NCI-H82 (cell line): ENCODE measurements around the gene HOXA3.

ENCODE experiments used
- DNase-seq: peaks from one replicate; lab custom pipeline; 2025; lab: John Stamatoyannopoulos, UW

The HOXA3 gene

DNA sequence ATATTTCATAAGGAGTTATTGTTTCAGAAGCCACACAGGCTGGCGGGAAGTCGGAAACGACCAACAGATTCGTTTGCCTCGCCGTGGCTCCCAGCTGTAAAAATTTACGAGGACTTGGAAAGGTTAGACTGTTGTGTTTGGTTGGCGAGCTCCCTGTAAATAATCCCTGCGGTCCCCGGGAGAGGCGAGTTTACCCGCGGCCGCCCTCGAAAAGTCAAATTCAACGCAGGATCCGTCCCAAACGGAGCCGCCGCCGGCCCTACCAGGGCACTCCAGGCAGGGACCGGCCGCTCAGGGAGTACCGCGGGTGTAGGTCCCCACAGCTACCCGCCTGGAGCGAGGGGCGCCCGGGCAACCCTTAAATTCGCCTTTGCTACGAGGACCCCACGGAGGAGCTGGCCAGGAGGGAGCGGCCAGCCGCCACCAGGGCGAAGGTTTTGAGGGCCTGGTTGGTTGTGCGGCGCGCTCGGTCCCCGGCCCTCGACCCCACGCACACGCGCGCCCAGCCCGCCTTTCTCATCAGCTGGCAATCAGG lies 13.7 kb upstream of the HOXA3 start:
- DNase-seq, result no peak

DNA sequence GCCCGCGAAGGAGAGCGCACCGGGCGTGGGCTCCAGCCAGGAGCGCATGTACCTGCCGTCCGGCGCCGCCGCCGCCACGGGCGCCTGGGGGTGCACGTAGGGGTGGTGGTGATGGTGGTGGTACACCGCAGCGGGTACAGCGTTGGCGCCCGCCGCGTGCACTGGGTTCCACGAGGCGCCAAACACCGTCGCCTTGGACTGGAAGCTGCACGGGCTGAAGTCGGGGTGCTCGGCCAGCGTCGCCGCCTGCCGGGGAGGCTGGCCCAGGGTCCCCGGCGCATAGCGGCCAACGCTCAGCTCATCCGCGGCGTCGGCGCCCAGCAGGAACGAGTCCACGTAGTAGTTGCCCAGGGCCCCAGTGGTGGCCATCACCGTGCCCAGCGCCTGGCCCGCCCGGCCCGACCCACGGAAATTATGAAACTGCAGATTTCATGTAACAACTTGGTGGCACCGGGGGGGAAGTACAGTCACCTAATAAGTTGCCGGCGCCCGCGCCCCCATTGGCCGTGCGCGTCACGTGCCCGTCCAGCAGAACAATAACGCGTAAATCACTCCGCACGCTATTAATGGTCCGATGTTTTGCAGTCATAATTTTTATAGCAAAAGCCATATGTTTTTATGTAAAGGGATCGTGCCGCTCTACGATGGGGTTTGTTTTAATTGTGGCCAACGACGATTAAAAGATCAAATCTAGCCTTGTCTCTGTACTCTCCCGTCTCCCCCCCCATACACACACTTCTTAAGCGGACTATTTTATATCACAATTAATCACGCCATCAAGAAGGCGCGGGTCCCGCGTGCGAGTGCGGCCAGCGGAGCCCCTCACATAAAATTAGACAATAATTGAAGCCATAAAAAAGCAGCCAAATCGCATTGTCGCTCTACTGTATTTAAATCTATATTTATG lies 13.0 kb upstream of the HOXA3 start, which contains the start of gene HOXA9:
Gene HOXA9, minus strand, starts transcription at position 449 of the 907 bp plus-strand sequence. Its CDS starts 80 bp downstream, at position 369.
- peak; percentile 73 for DNase-seq

DNA sequence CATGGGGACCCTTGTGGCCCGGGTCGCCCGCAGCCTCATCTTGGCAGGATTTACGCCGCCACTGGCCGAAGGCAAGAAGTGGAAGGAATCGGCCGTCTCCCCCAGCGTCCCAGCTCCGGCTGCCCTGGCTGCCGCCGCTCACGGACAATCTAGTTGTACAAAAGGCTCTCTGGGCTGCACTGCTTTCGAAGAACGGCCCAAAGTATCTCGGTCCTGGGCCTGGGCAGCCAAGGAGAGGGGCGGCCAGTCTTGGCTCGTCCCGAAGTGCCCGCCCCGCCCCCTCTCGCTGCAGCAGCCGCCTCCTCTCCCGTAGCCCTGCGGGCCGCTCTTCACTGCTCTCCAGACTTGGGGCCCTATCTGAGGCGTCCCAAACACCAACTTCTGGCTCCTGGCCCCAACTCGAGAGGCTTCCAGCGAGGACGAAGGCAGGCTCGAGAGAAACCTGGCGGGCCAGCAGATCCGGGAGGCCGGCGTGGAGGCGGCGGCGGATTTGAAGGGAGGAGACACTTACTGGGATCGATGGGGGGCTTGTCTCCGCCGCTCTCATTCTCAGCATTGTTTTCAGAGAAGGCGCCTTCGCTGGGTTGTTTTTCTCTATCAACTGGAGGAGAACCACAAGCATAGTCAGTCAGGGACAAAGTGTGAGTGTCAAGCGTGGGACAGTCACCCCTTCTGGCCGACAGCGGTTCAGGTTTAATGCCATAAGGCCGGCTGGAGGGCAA lies 12.1 kb upstream of the HOXA3 start:
- peak; percentile 29 for DNase-seq

DNA sequence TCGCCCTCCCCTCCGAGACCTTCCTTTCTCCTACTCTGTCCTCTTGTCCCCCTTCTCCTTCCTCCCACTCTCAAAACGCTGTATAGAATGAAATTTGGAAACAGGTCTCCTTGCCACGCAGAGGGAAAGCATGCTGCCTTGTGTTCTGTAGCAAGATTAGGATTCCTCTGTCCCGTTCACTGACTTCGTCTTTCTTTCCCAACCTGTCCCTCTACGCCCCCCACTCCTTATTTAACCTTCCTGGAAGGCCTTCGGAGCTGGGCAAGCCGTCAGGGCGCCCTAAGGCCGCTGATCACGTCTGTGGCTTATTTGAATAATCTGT lies 11.6 kb upstream of the HOXA3 start:
- no peak for DNase-seq

DNA sequence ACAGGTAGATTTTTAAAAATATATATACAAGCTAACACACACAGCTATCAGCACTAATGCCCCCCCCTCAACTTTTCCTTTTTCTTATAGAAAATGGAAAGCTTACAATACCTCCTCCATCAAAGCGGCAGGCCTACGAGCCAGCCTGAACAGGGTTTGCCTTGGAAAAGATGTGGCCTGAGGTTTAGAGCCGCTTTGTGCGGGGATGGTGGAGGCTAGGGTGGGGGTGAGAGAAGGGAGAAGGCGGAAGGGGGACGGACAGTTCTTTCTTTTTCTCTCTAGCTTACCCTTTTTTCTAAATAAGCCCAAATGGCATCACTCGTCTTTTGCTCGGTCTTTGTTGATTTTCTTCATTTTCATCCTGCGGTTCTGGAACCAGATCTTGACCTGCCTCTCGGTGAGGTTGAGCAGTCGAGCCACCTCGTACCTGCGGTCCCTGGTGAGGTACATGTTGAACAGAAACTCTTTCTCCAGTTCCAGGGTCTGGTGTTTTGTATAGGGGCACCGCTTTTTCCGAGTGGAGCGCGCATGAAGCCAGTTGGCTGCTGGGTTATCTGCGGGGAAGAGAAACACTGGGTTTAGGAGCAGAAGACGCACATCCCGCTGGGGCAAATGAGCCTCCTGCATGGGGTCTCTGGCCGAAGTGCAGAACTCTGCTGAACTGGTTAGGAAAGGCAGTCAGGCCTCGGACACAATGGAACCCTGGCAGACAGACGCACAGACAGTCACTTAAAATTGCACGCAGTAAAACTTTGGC lies 11.1 kb upstream of the HOXA3 start:
- no peak for DNase-seq

DNA sequence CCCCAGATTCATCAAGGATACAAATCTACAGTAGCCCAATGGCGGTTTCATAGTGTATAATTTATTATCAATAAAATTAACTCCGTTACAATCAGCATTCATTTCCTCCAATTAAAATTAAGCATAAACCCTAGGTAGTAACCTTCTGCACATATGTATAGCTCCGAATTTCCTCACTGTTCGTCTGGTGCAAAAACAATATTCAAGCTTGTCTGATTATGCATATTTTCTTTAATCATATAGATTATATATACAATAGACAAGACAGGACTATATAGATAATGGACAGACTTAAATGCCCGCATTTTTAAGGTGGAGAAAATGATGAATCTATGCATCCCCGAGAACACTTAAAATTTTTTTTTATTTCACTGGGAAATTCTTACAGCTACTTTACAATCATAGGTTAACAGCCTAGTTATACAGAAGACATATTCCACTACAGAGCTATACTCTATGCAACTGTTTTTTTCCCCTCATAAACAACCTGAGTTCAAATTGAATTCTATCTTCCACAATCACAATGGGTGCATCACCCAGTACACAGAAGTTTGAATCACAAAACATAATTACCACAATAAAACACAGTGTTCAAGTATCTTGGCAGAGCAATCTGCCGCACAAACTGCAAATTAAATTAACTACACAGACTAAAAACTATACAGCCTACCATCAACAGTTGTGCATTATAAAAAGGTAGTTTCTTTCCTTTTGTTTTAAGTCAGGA lies 10.3 kb upstream of the HOXA3 start:
- DNase-seq, result no peak

DNA sequence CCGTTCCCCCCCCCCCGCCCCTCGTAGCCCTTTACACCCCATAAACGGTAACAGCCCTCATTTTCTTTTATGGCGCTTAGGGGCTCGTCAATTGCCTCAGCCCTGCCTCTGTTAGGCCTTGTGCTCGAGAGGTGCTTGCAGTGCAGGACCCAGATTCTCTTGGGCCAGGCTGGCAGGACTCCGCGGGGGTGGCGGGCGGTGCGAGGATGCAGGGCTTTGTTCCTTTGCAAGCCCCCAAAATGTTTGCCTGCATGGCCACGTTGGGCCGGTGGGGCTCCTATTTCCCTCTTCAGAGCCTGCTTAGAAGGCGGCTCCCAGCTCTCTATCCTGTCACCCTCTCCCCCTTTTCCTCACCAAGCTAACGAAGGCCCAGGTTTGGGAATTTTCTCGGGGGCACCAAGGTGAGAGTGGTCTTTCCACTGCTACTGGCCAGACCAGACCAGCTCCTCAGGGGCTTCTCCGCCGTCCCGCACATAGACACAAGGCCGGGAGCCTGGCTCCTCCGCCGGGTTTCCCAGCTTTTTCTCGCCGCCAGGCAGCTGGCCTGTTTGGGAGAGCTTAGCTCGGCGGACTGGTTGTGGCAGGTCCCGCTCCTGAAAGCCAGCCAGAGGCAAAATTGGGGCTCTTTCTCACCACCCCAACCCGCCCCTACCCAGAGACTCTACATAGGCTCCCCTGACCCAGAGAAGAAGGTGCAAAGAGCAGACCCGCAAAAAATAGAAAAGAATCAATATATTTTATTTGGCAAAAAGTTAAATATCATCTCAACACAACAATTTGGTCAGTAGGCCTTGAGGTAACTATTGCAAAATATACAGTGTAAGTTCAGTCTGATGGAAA lies 9.6 kb upstream of the HOXA3 start:
- DNase-seq, result no peak

DNA sequence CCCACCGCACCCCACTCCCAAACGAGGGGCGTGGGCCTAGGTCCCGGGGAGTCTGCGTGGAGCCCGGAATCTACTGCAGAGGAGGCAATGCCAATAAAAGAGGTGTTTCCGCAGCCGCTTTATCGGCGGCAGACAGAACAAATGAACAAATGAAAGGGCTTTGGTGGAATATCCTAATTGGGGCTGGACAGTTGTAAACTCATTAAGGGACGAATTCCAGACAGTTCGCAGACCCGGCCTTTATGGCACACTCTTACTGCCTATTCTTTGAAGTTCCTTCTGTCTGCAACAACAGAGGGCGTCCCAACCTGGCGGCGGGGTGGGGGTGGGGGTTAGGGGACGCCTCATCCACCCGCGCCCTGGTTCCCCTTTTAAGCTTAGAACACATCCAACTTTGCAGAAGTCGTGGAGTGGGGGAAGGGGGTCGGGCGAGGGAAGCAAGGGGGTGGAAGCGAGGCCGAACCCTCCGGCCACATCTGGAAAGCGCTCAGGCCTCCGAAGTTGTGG lies 8.9 kb upstream of the HOXA3 start:
- DNase-seq, result no peak

DNA sequence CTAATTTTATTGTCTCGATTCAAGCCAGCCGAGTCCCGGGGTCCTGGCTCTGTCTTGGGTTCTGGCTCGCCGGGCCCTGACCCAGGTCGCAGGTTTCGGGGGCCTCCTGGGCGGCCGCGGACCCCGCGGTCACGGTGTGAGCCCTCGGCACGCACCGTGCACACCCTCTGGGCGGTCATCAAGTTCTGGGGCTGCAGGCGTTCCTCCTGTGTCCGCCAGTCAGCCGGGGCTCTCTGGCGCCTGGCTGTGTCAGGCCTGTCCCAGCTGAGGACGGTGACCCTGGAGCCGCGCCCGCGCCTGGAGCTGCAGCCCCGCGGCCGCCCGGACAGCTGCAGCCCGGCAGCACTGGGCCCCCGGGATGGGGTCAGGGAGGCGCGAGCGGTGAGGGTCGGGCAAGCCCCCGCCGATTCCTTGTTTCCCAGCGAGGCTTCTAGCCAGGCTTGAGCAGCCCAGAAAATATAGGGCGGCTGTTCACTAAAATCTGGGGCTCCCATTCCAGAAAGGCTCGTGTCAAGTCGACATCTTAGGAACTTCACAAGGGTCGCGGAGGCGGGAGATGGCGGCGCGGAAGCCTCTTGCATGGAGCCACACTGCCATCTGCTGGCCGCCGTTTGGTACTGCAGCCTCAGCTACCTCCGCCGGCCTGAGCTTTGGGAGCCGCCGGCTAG lies 8.3 kb upstream of the HOXA3 start:
- DNase-seq, result peak; percentile 86

DNA sequence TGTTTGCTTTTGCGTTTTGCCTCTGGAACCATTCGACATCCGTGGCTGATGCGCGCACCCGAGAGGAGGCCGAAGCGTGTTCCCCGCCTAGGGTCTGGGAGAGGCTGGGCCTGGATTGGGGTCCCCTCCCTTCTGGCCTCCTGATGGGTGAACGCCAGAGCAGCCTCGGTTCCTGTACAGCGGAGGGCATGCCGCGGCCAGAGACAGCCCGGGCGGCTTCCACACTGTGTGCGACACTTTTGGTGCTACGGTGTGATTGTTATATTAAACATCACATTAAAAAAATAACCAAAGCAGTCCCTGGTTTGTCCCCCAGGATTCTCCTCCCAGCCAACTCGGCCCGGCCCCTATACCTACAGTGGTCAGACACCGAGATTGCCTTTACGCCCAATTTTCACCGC lies 7.8 kb upstream of the HOXA3 start:
- DNase-seq, result no peak

DNA sequence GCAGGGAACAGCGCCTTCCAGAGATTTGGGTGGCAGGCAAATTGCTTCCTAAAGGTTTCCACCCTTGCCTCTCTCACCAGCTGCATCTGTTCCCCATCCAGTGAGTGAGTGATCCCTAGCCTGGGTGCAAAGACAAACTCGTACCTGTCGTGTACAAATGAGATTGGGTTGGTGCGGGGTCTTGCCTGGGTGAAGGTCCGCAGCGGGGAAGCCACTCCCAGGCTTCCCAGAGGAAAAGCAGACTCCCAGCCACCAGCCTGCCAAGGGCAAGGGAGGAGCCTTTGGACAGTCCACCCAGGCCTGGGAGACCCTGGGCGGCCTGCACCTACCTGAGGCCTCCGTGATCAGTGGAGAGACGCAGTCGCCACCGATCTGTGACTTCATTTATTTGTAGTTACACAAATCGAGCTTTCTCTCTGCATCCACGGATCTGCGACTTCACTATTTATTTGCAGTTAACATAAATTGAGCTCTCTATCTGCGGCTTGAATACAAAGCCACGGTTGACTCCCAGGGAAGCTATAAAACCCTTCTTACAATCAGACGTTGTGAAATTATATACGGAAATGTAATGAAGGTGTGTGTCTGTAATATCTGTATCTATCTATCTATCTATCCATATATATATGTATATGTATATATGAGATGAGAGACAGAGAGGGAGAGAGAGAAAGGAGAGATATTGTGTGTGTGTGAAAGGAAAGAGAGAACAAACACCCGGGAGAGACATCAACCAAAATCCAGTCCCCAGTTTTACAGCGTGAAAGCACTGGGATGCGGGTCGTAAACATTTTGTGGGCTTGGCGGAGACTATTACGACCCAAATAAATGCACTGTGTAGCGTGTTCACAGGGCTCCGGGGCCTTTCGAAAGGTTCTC lies 7.1 kb upstream of the HOXA3 start:
- no peak for DNase-seq

DNA sequence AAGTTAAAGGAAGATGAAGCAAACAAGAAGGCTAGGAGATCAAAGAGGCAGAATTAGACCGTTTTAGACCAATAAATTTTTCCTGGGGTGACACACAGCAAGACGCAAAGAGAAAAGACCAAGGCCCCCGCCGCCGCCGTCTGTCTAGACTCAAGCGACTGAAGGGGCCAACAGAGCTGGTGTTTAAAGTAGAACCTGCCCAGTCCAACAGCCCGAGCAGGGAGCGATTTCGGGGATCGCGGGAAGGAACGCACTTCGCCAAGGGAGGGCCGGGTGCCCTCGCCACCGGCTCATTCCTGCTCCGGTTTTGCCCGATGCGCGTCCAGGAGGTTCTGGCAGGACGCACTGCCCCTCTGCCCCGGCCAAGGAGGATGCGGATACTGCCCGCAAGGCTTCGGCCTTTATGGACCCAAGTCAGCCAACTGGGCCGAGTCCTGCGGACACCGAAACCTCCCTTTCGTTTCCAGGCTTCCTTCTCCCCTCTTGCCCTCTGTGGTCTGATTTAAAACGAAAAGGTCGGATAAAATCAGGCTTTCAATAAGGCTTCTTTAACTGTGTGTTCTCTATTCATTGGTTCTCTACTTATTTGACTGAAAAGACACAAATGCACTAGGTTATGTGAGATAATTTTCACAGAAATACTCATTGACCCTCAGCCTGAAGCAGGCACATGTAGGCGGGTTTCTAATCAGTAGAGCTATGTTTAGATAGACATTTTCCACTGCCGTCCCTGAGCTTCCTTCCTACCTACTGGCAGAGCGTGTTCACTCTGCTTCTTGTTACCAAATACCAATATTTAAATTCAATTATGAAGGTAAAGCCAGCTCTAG lies 6.3 kb upstream of the HOXA3 start:
- no peak for DNase-seq

DNA sequence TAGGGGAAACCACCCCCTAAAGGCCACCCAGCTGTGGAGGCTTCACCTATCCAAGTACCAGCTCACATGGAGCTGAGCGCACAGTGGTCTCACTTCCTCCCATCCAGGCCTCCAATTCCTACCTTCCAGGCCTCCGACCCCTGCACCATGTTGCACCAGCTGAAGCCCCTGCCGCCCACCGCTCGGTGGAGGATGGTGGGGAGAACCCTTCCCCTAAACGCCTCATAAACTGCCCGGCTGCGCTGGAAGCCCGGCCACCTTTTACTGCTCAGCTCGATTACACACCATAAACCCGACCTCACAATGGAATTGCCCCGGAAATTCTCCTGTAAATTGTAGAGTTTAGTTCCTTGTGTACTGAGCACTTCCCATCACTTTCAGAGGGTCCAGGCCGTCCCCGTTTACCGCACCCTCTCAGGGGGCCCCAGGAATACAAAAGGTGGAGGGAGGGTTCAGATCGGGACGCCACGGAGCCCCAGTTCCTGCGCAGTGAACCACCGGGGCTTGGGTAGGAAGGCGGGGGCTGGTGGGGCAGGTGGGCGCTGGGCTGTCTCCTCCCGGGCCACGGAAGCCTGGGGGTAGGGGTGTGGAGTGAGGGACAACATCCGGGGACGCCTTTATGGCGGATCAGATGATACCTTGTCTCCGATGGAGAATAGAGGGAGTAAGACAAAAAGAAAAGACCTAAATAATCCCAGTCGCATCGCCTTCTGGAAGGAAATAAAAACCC lies 5.5 kb upstream of the HOXA3 start:
- DNase-seq, result no peak

DNA sequence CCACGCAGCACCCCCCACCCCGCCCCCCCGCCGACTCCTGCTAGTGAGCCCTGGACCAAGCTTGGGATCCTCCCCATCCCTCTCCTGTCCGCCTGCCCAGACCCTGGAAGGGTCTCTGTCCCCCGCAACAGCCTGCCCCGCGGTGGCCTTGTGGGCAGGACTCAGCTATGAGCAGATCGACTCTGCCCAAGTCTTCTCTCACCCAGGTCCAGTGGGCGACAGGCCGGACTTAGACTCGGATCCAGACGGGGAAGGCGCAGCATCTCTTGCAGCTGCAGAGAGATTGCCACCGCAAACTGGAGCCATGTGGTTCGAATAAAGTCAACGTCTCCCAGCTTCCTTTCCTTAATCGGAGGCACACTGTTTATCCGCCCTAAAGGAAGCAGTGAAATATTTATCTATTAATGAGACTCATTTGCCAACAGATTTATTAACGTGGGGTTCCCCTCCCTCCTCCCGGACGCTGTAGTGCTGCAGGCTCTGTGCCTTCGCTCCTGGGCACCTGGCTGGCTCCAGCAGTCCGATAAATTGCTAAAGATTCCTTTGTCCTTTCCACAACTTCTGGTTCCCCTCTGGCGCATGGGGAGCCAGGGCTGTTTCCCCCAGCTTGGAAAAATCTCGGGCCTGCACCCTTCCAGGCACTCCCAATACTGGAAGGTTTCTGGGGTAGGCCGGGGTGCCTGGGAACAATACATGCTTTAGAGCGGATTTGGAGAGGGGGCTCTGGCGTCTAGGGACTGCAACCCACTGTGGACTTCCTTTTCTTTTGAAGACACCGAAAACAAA lies 4.7 kb upstream of the HOXA3 start:
- no peak for DNase-seq

DNA sequence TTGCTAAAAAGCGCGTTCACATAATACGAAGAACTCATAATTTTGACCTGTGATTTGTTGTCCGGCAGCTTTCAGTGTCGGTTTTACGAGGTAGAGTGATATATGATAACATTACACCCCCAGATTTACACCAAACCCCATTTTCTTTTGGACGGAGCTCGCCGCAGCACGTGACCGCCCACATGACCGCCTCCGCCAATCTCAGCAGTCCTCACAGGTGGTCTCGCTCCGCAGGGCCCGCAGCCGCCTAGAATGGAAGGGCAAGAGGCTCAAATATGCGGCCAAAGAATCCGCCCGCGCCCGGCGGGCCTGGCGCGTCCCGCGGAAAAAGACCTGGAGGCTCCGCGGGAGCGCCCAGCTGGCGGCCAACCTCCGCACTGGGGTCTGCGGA lies 4.1 kb upstream of the HOXA3 start, which contains the start of gene HOXA7:
Gene HOXA7, minus strand, starts transcription at position 168 of the 391 bp plus-strand sequence. Its CDS starts 130 bp downstream, at position 38.
- DNase-seq, result peak; percentile 79

DNA sequence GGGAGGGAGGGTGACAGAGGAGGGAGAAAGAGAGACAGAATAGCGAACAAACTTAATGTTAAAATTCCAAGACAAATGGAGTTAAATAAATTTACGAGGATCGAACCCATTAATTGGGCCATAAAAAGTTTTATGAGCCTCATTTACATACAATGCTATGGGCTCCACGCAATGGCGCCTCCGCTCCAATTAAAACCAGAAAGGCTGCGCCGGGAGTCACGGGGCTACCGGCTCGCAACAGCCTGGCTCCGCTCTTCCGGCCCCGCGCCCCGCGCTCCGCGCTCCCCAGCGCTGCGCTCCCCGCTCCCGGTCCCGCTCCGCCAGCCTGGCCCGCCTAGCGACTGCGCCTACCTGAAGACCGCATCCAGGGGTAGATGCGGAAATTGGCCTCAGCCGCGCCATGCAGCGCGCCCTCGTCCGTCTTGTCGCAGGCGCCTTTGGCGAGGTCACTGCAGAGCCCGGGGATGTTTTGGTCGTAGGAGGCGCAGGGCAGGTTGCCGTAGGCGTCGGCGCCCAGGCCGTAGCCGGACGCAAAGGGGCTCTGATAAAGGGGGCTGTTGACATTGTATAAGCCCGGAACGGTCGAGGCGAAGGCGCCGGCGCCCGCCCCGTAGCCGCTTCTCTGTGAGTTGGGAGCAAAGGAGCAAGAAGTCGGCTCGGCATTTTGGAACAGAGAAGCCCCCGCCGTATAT lies 3.6 kb upstream of the HOXA3 start:
- DNase-seq, result peak; percentile 65
